ENCODE results near the gene C1S. TPM values are rescaled to one million over a fixed set of nuclear protein-coding genes. Genes with fewer than 3 reads are reported as not detected.

The C1S gene
- total and polyA plus RNA-seq, 9 donors: 56.2 to 94.2 (median 79.4) TPM

- H3K36me3 ChIP-seq (ENCODE audit: control insufficient read depth, insufficient read depth, low read length): peaks cover 2% of the 10 kb centered on the region
- H3K27me3 ChIP-seq (ENCODE audit: control insufficient read depth, insufficient read depth, low read length): peaks cover 2% of the 10 kb centered on the region
- H3K4me3 ChIP-seq (ENCODE audit: low read length): no peak overlapping the region
- no peak overlapping the region for H3K27ac ChIP-seq (ENCODE audit: low read length)
- DNase-seq: no peak
- H3K9me3 ChIP-seq (replicated peaks; ENCODE audit: control insufficient read depth, low read depth, low read length): no peaks in the 10 kb centered on the region
- no CpG with 5 or more reads among the region's 3 CpGs for WGBS (ENCODE audit: insufficient coverage)
- peaks cover 14% of the 10 kb centered on the region for H3K4me1 ChIP-seq (ENCODE audit: control insufficient read depth, insufficient read depth, low read length)
Measured at GRCh38 chr12:7116196-7116595, 55.7 kb downstream of the C1S start.

DNA sequence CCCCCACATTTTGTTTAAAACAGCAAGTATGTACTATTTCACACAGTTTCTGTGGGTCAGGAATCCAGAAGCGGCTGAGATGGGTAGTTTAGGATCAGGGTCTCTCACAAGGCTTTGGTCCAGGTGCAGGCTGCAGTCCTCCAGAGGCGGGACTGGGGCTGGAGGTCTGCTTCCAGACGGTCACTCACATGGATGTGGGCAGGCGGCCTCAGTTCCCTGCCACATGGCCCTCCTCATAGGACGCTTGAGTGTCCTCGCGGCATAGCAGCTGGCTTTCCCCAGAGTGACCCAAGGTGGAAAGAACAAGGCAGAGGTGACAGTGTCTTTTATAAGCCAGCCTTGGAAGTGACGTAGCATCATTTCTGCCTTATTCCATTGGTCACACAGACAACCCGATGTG, 56.4 kb downstream of the C1S start:
- Histone ChIP-seq H3K36me3 (ENCODE audit: control insufficient read depth, insufficient read depth, low read length) (peaks cover 2% of the 10 kb centered on the region), H3K9me3 (replicated peaks; ENCODE audit: control insufficient read depth, low read depth, low read length) (no peaks in the 10 kb centered on the region), H3K27me3 (ENCODE audit: control insufficient read depth, insufficient read depth, low read length) (no peaks in the 10 kb centered on the region), H3K4me3 (ENCODE audit: low read length) (no peak overlapping the region), H3K4me1 (ENCODE audit: control insufficient read depth, insufficient read depth, low read length) (peaks cover 18% of the 10 kb centered on the region), H3K27ac (ENCODE audit: low read length) (no peak overlapping the region)
- 80% methylated on average over 7 of the region's 9 CpGs for WGBS (ENCODE audit: insufficient coverage)
- no peak for DNase-seq

DNA sequence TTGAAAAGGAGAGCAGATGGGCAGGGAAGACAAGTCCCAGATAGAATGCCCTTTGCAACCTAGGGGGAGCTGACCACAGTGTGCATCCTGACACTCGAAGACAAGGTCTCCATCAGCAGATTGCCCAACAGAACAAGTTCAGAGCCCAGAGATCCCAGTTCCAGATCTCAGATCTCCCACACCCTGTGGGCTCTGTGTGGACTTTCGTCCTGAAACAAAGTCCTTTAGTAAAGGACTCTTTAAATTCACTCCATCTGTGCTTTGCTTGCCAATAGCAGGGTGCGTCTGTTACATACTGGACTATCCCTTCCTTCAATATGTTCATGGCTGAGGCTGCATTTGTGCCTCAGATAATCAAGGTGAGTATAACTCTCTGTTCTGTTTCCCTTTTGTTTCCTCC, 57.2 kb downstream of the C1S start:
- WGBS (ENCODE audit: insufficient coverage): 85% methylated on average over 1 of the region's 3 CpGs
- no peak overlapping the region for H3K4me3 ChIP-seq (ENCODE audit: low read length)
- no peak for DNase-seq
- peaks cover 2% of the 10 kb centered on the region for H3K36me3 ChIP-seq (ENCODE audit: control insufficient read depth, insufficient read depth, low read length)
- peaks cover 20% of the 10 kb centered on the region for H3K4me1 ChIP-seq (ENCODE audit: control insufficient read depth, insufficient read depth, low read length)
- H3K9me3 ChIP-seq (replicated peaks; ENCODE audit: control insufficient read depth, low read depth, low read length): no peaks in the 10 kb centered on the region
- H3K27me3 ChIP-seq (ENCODE audit: control insufficient read depth, insufficient read depth, low read length): no peaks in the 10 kb centered on the region
- H3K27ac ChIP-seq (ENCODE audit: low read length): no peak overlapping the region

GRCh38 chr12:7118881-7119280, 58.4 kb downstream of the C1S start:
- peaks cover 2% of the 10 kb centered on the region for H3K36me3 ChIP-seq (ENCODE audit: control insufficient read depth, insufficient read depth, low read length)
- peaks cover 22% of the 10 kb centered on the region for H3K4me1 ChIP-seq (ENCODE audit: control insufficient read depth, insufficient read depth, low read length)
- H3K4me3 ChIP-seq (ENCODE audit: low read length): no peak overlapping the region
- DNase-seq: no peak
- no peak overlapping the region for H3K27ac ChIP-seq (ENCODE audit: low read length)
- H3K9me3 ChIP-seq (replicated peaks; ENCODE audit: control insufficient read depth, low read depth, low read length): no peaks in the 10 kb centered on the region
- no peaks in the 10 kb centered on the region for H3K27me3 ChIP-seq (ENCODE audit: control insufficient read depth, insufficient read depth, low read length)
- 76% methylated on average over 3 of the region's 3 CpGs for WGBS (ENCODE audit: insufficient coverage)

DNA sequence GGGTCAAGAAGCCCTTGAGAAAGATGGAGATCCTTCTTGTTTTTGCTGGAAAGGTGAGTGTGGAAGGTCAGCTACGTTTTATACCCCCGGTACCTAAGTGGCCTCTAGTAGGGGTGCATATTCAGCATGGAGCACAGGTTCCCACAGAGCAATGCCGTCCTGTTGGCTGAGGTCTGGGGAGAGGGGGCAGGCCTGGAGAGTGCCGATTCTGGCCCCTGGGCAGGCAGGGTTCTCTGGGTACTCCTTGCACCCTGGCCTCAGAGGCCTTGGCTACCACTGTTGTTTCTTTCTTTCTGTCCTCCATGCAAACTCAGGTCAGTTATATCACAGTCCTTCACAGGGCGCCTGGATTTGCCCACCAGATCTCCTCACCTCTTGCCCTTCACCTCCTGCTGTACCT, 59.6 kb downstream of the C1S start:
- 81% methylated on average over 5 of the region's 5 CpGs for WGBS (ENCODE audit: insufficient coverage)
- H3K4me1 ChIP-seq (ENCODE audit: control insufficient read depth, insufficient read depth, low read length): peaks cover 22% of the 10 kb centered on the region
- H3K27me3 ChIP-seq (ENCODE audit: control insufficient read depth, insufficient read depth, low read length): peaks cover 5% of the 10 kb centered on the region
- H3K9me3 ChIP-seq (replicated peaks; ENCODE audit: control insufficient read depth, low read depth, low read length): no peaks in the 10 kb centered on the region
- DNase-seq: no peak
- H3K36me3 ChIP-seq (ENCODE audit: control insufficient read depth, insufficient read depth, low read length): no peaks in the 10 kb centered on the region
- no peak overlapping the region for H3K4me3 ChIP-seq (ENCODE audit: low read length)
- H3K27ac ChIP-seq (ENCODE audit: low read length): no peak overlapping the region

Other genes starting within 250 kb of the C1S start
- 11.3 TPM for gene GPR162, start 238.9 kb upstream of the C1S start, total RNA-seq
- 10 to 100 TPM; 16.3 to 27.3 (median 20.6) TPM for gene GPR162, start 238.9 kb upstream of the C1S start, polyA plus RNA-seq (ENCODE audit: insufficient read depth in 1 of 8, insufficient read length in 8 of 8, low replicate concordance in 1 of 8)
- 23.1 TPM for gene P3H3, start 232.3 kb upstream of the C1S start, total RNA-seq
- 10 to 100 TPM; 33.6 to 70.5 (median 46.5) TPM for gene P3H3, start 232.3 kb upstream of the C1S start, polyA plus RNA-seq (ENCODE audit: insufficient read depth in 1 of 8, insufficient read length in 8 of 8, low replicate concordance in 1 of 8)
- gene GNB3, start 219.8 kb upstream of the C1S start, total RNA-seq: 4.7 TPM
- 10 to 100 TPM; 12.9 to 41.7 (median 22.8) TPM for gene GNB3, start 219.8 kb upstream of the C1S start, polyA plus RNA-seq (ENCODE audit: insufficient read depth in 1 of 8, insufficient read length in 8 of 8, low replicate concordance in 1 of 8)
- 14.0 TPM for gene CDCA3, start 209.4 kb upstream of the C1S start, total RNA-seq
- 10 to 100 TPM; 16.4 to 27.6 (median 21.3) TPM for gene CDCA3, start 209.4 kb upstream of the C1S start, polyA plus RNA-seq (ENCODE audit: insufficient read depth in 1 of 8, insufficient read length in 8 of 8, low replicate concordance in 1 of 8)
- gene USP5, start 208.6 kb upstream of the C1S start, total RNA-seq: 60.2 TPM
- 10 to 100 TPM; 56.2 to 73.9 (median 65.9) TPM for gene USP5, start 208.6 kb upstream of the C1S start, polyA plus RNA-seq (ENCODE audit: insufficient read depth in 1 of 8, insufficient read length in 8 of 8, low replicate concordance in 1 of 8)
- 1,287 TPM for gene TPI1, start 193.2 kb upstream of the C1S start, total RNA-seq
- 1,000 to 10,000 TPM in 1 of 8 donors, 100 to 1,000 TPM in 7; 707 to 1,049 (median 940) TPM for gene TPI1, start 193.2 kb upstream of the C1S start, polyA plus RNA-seq (ENCODE audit: insufficient read depth in 1 of 8, insufficient read length in 8 of 8, low replicate concordance in 1 of 8)
- gene SPSB2, start 187.4 kb upstream of the C1S start, total RNA-seq: 3.2 TPM
- 1 to 10 TPM; 3.9 to 8.4 (median 6.8) TPM for gene SPSB2, start 187.4 kb upstream of the C1S start, polyA plus RNA-seq (ENCODE audit: insufficient read depth in 1 of 8, insufficient read length in 8 of 8, low replicate concordance in 1 of 8)
- 5.7 TPM for gene LRRC23, start 155.9 kb upstream of the C1S start, total RNA-seq
- gene LRRC23, start 155.9 kb upstream of the C1S start, polyA plus RNA-seq (ENCODE audit: insufficient read depth in 1 of 8, insufficient read length in 8 of 8, low replicate concordance in 1 of 8): 10 to 100 TPM in 5 of 8 donors, 1 to 10 TPM in 3; 6.8 to 13.7 (median 11.0) TPM
- gene ENO2, start 146.1 kb upstream of the C1S start, total RNA-seq: 4.3 TPM
- 10 to 100 TPM in 1 of 8 donors, 1 to 10 TPM in 7; 6.4 to 10.2 (median 7.5) TPM for gene ENO2, start 146.1 kb upstream of the C1S start, polyA plus RNA-seq (ENCODE audit: insufficient read depth in 1 of 8, insufficient read length in 8 of 8, low replicate concordance in 1 of 8)
- 11.1 TPM for gene ATN1, start 132.8 kb upstream of the C1S start, total RNA-seq
- 100 to 1,000 TPM in 1 of 8 donors, 10 to 100 TPM in 7; 65.4 to 101 (median 90.2) TPM for gene ATN1, start 132.8 kb upstream of the C1S start, polyA plus RNA-seq (ENCODE audit: insufficient read depth in 1 of 8, insufficient read length in 8 of 8, low replicate concordance in 1 of 8)
- not detected for gene RNU7-1, start 116.9 kb upstream of the C1S start, total RNA-seq
- not detected for gene RNU7-1, start 116.9 kb upstream of the C1S start, polyA plus RNA-seq (ENCODE audit: insufficient read depth in 1 of 8, insufficient read length in 8 of 8, low replicate concordance in 1 of 8)
- 350 TPM for gene C12orf57, start 116.7 kb upstream of the C1S start, total RNA-seq
- 100 to 1,000 TPM; 135 to 200 (median 182) TPM for gene C12orf57, start 116.7 kb upstream of the C1S start, polyA plus RNA-seq (ENCODE audit: insufficient read depth in 1 of 8, insufficient read length in 8 of 8, low replicate concordance in 1 of 8)
- 5.8 TPM for gene PTPN6, start 109.4 kb upstream of the C1S start, total RNA-seq
- 1 to 10 TPM; 4.0 to 8.1 (median 6.0) TPM for gene PTPN6, start 109.4 kb upstream of the C1S start, polyA plus RNA-seq (ENCODE audit: insufficient read depth in 1 of 8, insufficient read length in 8 of 8, low replicate concordance in 1 of 8)
- gene PHB2, start 90.1 kb upstream of the C1S start, total RNA-seq: 301 TPM
- gene PHB2, start 90.1 kb upstream of the C1S start, polyA plus RNA-seq (ENCODE audit: insufficient read depth in 1 of 8, insufficient read length in 8 of 8, low replicate concordance in 1 of 8): 100 to 1,000 TPM; 285 to 322 (median 310) TPM
- gene EMG1, start 89.8 kb upstream of the C1S start, total RNA-seq: 38.0 TPM
- gene EMG1, start 89.8 kb upstream of the C1S start, polyA plus RNA-seq (ENCODE audit: insufficient read depth in 1 of 8, insufficient read length in 8 of 8, low replicate concordance in 1 of 8): 10 to 100 TPM; 27.6 to 32.9 (median 30.6) TPM
- gene LPCAT3, start 42.2 kb upstream of the C1S start, total RNA-seq: 7.8 TPM
- gene LPCAT3, start 42.2 kb upstream of the C1S start, polyA plus RNA-seq (ENCODE audit: insufficient read depth in 1 of 8, insufficient read length in 8 of 8, low replicate concordance in 1 of 8): 10 to 100 TPM; 15.9 to 23.2 (median 19.1) TPM
- 87.7 TPM for gene C1R, start 31.7 kb downstream of the C1S start, total RNA-seq
- 100 to 1,000 TPM in 1 of 8 donors, 10 to 100 TPM in 7; 75.0 to 105 (median 96.2) TPM for gene C1R, start 31.7 kb downstream of the C1S start, polyA plus RNA-seq (ENCODE audit: insufficient read depth in 1 of 8, insufficient read length in 8 of 8, low replicate concordance in 1 of 8)
- gene C1RL, start 48.5 kb downstream of the C1S start, total RNA-seq: 13.3 TPM
- 10 to 100 TPM; 11.2 to 18.6 (median 12.9) TPM for gene C1RL, start 48.5 kb downstream of the C1S start, polyA plus RNA-seq (ENCODE audit: insufficient read depth in 1 of 8, insufficient read length in 8 of 8, low replicate concordance in 1 of 8)
- gene RBP5, start 68.2 kb downstream of the C1S start, total RNA-seq: 0.49 TPM
- gene RBP5, start 68.2 kb downstream of the C1S start, polyA plus RNA-seq (ENCODE audit: insufficient read depth in 1 of 8, insufficient read length in 8 of 8, low replicate concordance in 1 of 8): 1 to 10 TPM; 1.6 to 6.5 (median 3.6) TPM
- 7.2 TPM for gene CLSTN3, start 69.7 kb downstream of the C1S start, total RNA-seq
- 10 to 100 TPM; 17.1 to 27.2 (median 20.5) TPM for gene CLSTN3, start 69.7 kb downstream of the C1S start, polyA plus RNA-seq (ENCODE audit: insufficient read depth in 1 of 8, insufficient read length in 8 of 8, low replicate concordance in 1 of 8)
- 26.0 TPM for gene PEX5, start 129.0 kb downstream of the C1S start, total RNA-seq
- 10 to 100 TPM; 34.1 to 44.8 (median 38.8) TPM for gene PEX5, start 129.0 kb downstream of the C1S start, polyA plus RNA-seq (ENCODE audit: insufficient read depth in 1 of 8, insufficient read length in 8 of 8, low replicate concordance in 1 of 8)
- gene ACSM4, start 243.4 kb downstream of the C1S start, total RNA-seq: not detected
- gene ACSM4, start 243.4 kb downstream of the C1S start, polyA plus RNA-seq (ENCODE audit: insufficient read depth in 1 of 8, insufficient read length in 8 of 8, low replicate concordance in 1 of 8): under 1 TPM in 7 of 8 donors, not detected in 1; 0.07 to 0.19 (median 0.11) TPM